HCT116 (cell line): ENCODE results near the gene TGFBR1. TPM values are rescaled to one million over a fixed set of nuclear protein-coding genes. Genes with fewer than 3 reads are reported as not detected.

Experiments
- ATAC-seq: fragments of 200-7000 bp; cut with Tn5 transposase; 2 replicates; pipeline ENCODE4 v1.9.1; 2020; ENCODE audit warnings: mild to moderate bottlenecking, moderate library complexity
- BruUV-seq: library from RNA; stranded (reverse); fragments of 400-500 nt; replicated peaks from 2 replicates; lab custom pipeline; 2021; lab: Mats Ljungman, UMichigan
- CTCF ChIA-PET: fragments of 300-600 bp; sonication (Branson Sonifier 250); formaldehyde crosslinking; loops from one replicate; lab custom pipeline; 2021; ENCODE audit warnings: antibody characterized with exemption; lab: Charles Lee
- POLR2A ChIA-PET: fragments of 300-600, 350-600 bp; sonication (Branson Sonifier 250); formaldehyde crosslinking; loops from one replicate; lab custom pipeline; 2021; ENCODE audit warnings: antibody characterized with exemption; lab: Charles Lee
- RAD21 ChIA-PET, 2 experiments: fragments of 300-600 bp; sonication (Branson Sonifier 250); formaldehyde crosslinking; loops; one replicate each; lab custom pipeline; 2023; ENCODE audit warnings: low total read pairs in 2 of 2; ENCODE audit not compliant: uncharacterized antibody in 2 of 2, unreplicated experiment in 2 of 2, low non-redundant PET in 1 of 2; lab: Charles Lee
- DNase-seq: peaks from one replicate; pipeline ENCODE4 v3.0.0-alpha.2; 2010; ENCODE audit warnings: low read depth, low spot score
- H2AFZ ChIP-seq: fragments of 200-600 bp; shearing (Covaris generic), sonication (generic); 2 replicates; pipeline ENCODE4 v1.6.1; 2017; ENCODE audit warnings: low read depth, mixed run types, mixed read lengths, antibody characterized with exemption, low read length; ENCODE audit not compliant: poor library complexity, severe bottlenecking
- H3K27ac ChIP-seq: 2 replicates; pipeline ENCODE4 v1.5.1; 2012; ENCODE audit warnings: low read depth, low read length
- H3K27me3 ChIP-seq: fragments of 200-600 bp; sonication (generic); 2 replicates; pipeline ENCODE4 v1.6.1; 2016; ENCODE audit warnings: mixed run types, low read length, mixed read lengths; ENCODE audit not compliant: insufficient read depth
- H3K36me3 ChIP-seq, 2 experiments: fragments of 200-500 bp in 1 of 2; fragments of 200-600 bp in 1 of 2; sonication (Bioruptor generic) in 1 of 2; sonication (generic) in 1 of 2; 2 replicates each; pipeline versions ENCODE4 v1.5.1 to v1.6.1; 2014 to 2016; ENCODE audit warnings: low read length in 2 of 2, inconsistent platforms in 1 of 2, mixed read lengths in 1 of 2, mixed run types in 1 of 2; ENCODE audit not compliant: insufficient read depth in 2 of 2, control insufficient read depth in 1 of 2
- H3K4me1 ChIP-seq, 2 experiments: fragments of 200-600 bp in 1 of 2; sonication (generic) in 1 of 2; 2 replicates each; pipeline versions ENCODE4 v1.5.1 to v1.6.1; 2012 to 2017; ENCODE audit warnings: low read length in 2 of 2, inconsistent platforms in 1 of 2, mild to moderate bottlenecking in 1 of 2, mixed read lengths in 1 of 2, mixed run types in 1 of 2, moderate library complexity in 1 of 2; ENCODE audit not compliant: insufficient read depth in 2 of 2, control insufficient read depth in 1 of 2
- H3K4me2 ChIP-seq: fragments of 200-600 bp; sonication (generic); 2 replicates; pipeline ENCODE4 v1.6.1; 2017; ENCODE audit warnings: mixed run types, low read length, mixed read lengths
- H3K4me3 ChIP-seq, 2 experiments: fragments of 200-600 bp in 1 of 2; sonication (generic) in 1 of 2; replicated peaks in 1 of 2; 2 replicates each; pipeline ENCODE4 v1.5.1; 2011 to 2016; ENCODE audit warnings: low read length in 2 of 2, control low read depth in 1 of 2, low read depth in 1 of 2, mild to moderate bottlenecking in 1 of 2, mixed read lengths in 1 of 2, mixed run types in 1 of 2
- H3K79me2 ChIP-seq: fragments of 200-600 bp; sonication (generic); 2 replicates; pipeline ENCODE4 v1.6.1; 2017; ENCODE audit warnings: mild to moderate bottlenecking, mixed run types, low read length, moderate library complexity, mixed read lengths; ENCODE audit not compliant: insufficient read depth
- H3K9ac ChIP-seq: fragments of 200-600 bp; sonication (generic); 2 replicates; pipeline ENCODE4 v1.6.1; 2016; ENCODE audit warnings: low read length, mixed read lengths
- H3K9me2 ChIP-seq: fragments of 200-600 bp; sonication (generic), shearing (Covaris generic); 2 replicates; pipeline ENCODE4 v1.6.1; 2017; ENCODE audit warnings: mixed run types, mild to moderate bottlenecking, moderate library complexity; ENCODE audit not compliant: insufficient read depth
- H3K9me3 ChIP-seq, 2 experiments: fragments of 200-500 bp in 1 of 2; fragments of 200-600 bp in 1 of 2; sonication (Bioruptor generic) in 1 of 2; sonication (generic) in 1 of 2; 2 replicates each; pipeline ENCODE4 v1.6.1; 2014 to 2017; ENCODE audit warnings: low read length in 2 of 2, mixed read lengths in 2 of 2, inconsistent platforms in 1 of 2, low read depth in 1 of 2, mild to moderate bottlenecking in 1 of 2, mixed run types in 1 of 2, moderate library complexity in 1 of 2; ENCODE audit not compliant: control insufficient read depth in 1 of 2, insufficient read depth in 1 of 2
- H4K20me1 ChIP-seq: fragments of 200-600 bp; sonication (generic), shearing (Covaris generic); 2 replicates; pipeline ENCODE4 v1.6.1; 2017; ENCODE audit warnings: mixed run types, mild to moderate bottlenecking, moderate library complexity; ENCODE audit not compliant: insufficient read depth
- CBX3 ChIP-seq: IDR thresholded peaks from 2 replicates; pipeline ENCODE4 v1.6.1; 2012; ENCODE audit warnings: low read depth
- CEBPB ChIP-seq: IDR thresholded peaks from 2 replicates; pipeline ENCODE4 v1.6.1; 2012; ENCODE audit warnings: low read depth
- EGR1 ChIP-seq: IDR thresholded peaks from 2 replicates; pipeline ENCODE4 v1.6.1; 2012; ENCODE audit warnings: low read depth
- ELF1 ChIP-seq: IDR thresholded peaks from 2 replicates; pipeline ENCODE4 v1.6.1; 2012; ENCODE audit warnings: low read depth, borderline replicate concordance
- EZH2 ChIP-seq: fragments of 200-600 bp; sonication (generic); IDR thresholded peaks from 2 replicates; pipeline ENCODE4 v1.6.1; 2017; ENCODE audit warnings: antibody characterized with exemption, mixed run types
- EZH2phosphoT487 ChIP-seq: fragments of 200-600 bp; IDR thresholded peaks from 2 replicates; pipeline ENCODE4 v1.6.1; 2018; ENCODE audit warnings: antibody characterized with exemption, borderline replicate concordance
- FOSL1 ChIP-seq: IDR thresholded peaks from 2 replicates; pipeline ENCODE4 v1.6.1; 2012; ENCODE audit warnings: low read depth
- JUND ChIP-seq: IDR thresholded peaks from 2 replicates; pipeline ENCODE4 v1.6.1; 2012
- RAD21 ChIP-seq: IDR thresholded peaks from 2 replicates; pipeline ENCODE4 v1.6.1; 2012; ENCODE audit warnings: low read depth, mild to moderate bottlenecking
- SIN3A ChIP-seq: IDR thresholded peaks from 2 replicates; pipeline ENCODE4 v1.6.1; 2012; ENCODE audit warnings: low read depth
- SP1 ChIP-seq: IDR thresholded peaks from 2 replicates; pipeline ENCODE4 v1.6.1; 2012; ENCODE audit warnings: low read depth
- SRF ChIP-seq: IDR thresholded peaks from 2 replicates; pipeline ENCODE4 v1.6.1; 2012; ENCODE audit warnings: low read depth
- YY1 ChIP-seq: IDR thresholded peaks from 2 replicates; pipeline ENCODE4 v1.6.1; 2011; ENCODE audit warnings: low read length, low read depth, moderate library complexity, mild to moderate bottlenecking; ENCODE audit not compliant: insufficient replicate concordance; ENCODE audit errors: extremely low read depth
- ZFX ChIP-seq: fragments of 450-650 bp; IDR thresholded peaks from 2 replicates; pipeline ENCODE4 v1.6.1; 2017
- intact Hi-C: fragments of 100-400 bp; cut with micrococcal nuclease; formaldehyde crosslinking; loops from 2 replicates; pipeline ENCODE4 v1.10.0; 2022
- total RNA-seq: library from RNA; stranded (reverse); gene quantifications from one replicate; pipeline ENCODE4 v1.2.1, GENCODE V29; 2021; ENCODE audit not compliant: unreplicated experiment
- TF ChIP-seq, protein P1 (sequence below): IDR thresholded peaks from 2 replicates; pipeline ENCODE4 v1.6.1; 2012; ENCODE audit warnings: low read depth
- TF ChIP-seq, protein P2 (sequence below): IDR thresholded peaks from 2 replicates; pipeline ENCODE4 v1.6.1; 2012
- TF ChIP-seq, protein P3 (sequence below): IDR thresholded peaks from 2 replicates; pipeline ENCODE4 v1.6.1; 2012
- TF ChIP-seq, protein P4 (sequence below), 3 experiments: fragments of 200-600 bp in 1 of 3; sonication (generic) in 1 of 3; IDR thresholded peaks in 2 of 3; conservative IDR thresholded peaks in 1 of 3; 2 replicates each; pipeline ENCODE4 v1.5.1; 2012 to 2017; ENCODE audit warnings: low read depth in 2 of 3, low read length in 2 of 3, antibody characterized with exemption in 1 of 3, borderline replicate concordance in 1 of 3, control low read depth in 1 of 3, mild to moderate bottlenecking in 1 of 3, mixed read lengths in 1 of 3, mixed run types in 1 of 3, moderate library complexity in 1 of 3; ENCODE audit not compliant: insufficient read depth in 1 of 3

Gene TGFBR1
- total RNA-seq, 1 experiment from 2014 or later: 26.6 TPM

DNA sequence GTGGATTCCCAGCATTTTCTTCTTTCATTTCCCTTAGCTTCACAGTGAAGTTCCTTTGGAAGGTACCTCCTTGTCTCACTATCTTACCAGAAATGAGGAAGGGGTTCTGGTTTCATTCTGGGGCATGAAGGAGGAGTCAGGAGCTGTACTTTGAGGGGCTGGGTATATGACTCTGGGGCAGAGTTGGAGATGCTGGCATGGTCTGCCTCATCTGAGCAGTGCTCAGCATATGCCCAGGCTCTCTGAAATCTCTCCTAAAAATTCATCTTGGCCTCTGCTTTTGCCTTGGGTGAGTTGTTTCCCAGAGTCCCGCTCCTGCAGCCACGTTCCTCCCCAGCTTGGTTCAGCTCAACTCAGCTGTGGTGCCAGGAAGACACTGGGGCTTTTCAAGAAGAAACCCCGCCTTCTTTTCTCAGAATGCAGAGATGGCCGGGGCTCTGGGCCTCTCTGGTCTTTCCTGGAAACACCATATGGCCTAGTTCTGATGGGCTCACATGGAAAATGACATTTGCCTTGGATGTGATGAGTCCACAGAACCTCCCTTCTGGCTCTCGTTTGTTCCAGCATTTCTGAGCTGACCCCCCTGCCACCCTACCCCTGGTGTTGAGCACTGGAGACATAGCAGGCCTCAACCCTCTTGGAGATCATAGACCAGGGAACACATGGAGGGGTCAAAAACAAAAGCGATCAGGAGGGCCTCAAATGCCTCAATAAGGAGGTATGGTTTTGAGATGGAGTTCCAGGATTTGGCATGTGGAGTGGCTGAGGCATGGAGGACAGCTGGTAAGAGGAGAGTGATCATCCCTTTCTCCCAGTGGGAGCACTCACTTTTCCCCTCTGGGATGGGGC lies 12.0 kb upstream of the TGFBR1 start:
- H3K27ac ChIP-seq: no peak overlapping the region
- intact Hi-C loops: no loop called here
- H3K9me2 ChIP-seq: no peaks in the 10 kb centered on the region
- H2AFZ ChIP-seq: no peak overlapping the region
- H3K79me2 ChIP-seq: no peaks in the 10 kb centered on the region
- DNase-seq: no peak
- peaks cover 0 to 3% of the 10 kb centered on the region in 2 experiments; a peak in 1 of 4 replicates for H3K9me3 ChIP-seq
- no peaks in the 10 kb centered on the region for H3K36me3 ChIP-seq
- no peak overlapping the region for H3K9ac ChIP-seq
- BruUV-seq: no TSS peak
- peaks cover 9% of the 10 kb centered on the region for H3K27me3 ChIP-seq
- no peak for ATAC-seq
- no peaks in the 10 kb centered on the region for H3K4me1 ChIP-seq
- no peak for TF ChIP-seq CBX3
- TF ChIP-seq, protein P1, sequence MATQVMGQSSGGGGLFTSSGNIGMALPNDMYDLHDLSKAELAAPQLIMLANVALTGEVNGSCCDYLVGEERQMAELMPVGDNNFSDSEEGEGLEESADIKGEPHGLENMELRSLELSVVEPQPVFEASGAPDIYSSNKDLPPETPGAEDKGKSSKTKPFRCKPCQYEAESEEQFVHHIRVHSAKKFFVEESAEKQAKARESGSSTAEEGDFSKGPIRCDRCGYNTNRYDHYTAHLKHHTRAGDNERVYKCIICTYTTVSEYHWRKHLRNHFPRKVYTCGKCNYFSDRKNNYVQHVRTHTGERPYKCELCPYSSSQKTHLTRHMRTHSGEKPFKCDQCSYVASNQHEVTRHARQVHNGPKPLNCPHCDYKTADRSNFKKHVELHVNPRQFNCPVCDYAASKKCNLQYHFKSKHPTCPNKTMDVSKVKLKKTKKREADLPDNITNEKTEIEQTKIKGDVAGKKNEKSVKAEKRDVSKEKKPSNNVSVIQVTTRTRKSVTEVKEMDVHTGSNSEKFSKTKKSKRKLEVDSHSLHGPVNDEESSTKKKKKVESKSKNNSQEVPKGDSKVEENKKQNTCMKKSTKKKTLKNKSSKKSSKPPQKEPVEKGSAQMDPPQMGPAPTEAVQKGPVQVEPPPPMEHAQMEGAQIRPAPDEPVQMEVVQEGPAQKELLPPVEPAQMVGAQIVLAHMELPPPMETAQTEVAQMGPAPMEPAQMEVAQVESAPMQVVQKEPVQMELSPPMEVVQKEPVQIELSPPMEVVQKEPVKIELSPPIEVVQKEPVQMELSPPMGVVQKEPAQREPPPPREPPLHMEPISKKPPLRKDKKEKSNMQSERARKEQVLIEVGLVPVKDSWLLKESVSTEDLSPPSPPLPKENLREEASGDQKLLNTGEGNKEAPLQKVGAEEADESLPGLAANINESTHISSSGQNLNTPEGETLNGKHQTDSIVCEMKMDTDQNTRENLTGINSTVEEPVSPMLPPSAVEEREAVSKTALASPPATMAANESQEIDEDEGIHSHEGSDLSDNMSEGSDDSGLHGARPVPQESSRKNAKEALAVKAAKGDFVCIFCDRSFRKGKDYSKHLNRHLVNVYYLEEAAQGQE: no peak
- no peak for TF ChIP-seq EZH2
- no peak for TF ChIP-seq ELF1
- TF ChIP-seq EGR1: no peak
- no peak for TF ChIP-seq RAD21
- TF ChIP-seq SP1: no peak
- TF ChIP-seq YY1: no peak
- TF ChIP-seq, protein P2, sequence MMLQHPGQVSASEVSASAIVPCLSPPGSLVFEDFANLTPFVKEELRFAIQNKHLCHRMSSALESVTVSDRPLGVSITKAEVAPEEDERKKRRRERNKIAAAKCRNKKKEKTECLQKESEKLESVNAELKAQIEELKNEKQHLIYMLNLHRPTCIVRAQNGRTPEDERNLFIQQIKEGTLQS: no peak
- no peak for TF ChIP-seq JUND
- TF ChIP-seq, protein P3, sequence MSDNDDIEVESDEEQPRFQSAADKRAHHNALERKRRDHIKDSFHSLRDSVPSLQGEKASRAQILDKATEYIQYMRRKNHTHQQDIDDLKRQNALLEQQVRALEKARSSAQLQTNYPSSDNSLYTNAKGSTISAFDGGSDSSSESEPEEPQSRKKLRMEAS: no peak
- TF ChIP-seq EZH2phosphoT487: no peak
- TF ChIP-seq SRF: no peak
- TF ChIP-seq ZFX: no peak
- no peak for TF ChIP-seq FOSL1
- TF ChIP-seq, protein P4, sequence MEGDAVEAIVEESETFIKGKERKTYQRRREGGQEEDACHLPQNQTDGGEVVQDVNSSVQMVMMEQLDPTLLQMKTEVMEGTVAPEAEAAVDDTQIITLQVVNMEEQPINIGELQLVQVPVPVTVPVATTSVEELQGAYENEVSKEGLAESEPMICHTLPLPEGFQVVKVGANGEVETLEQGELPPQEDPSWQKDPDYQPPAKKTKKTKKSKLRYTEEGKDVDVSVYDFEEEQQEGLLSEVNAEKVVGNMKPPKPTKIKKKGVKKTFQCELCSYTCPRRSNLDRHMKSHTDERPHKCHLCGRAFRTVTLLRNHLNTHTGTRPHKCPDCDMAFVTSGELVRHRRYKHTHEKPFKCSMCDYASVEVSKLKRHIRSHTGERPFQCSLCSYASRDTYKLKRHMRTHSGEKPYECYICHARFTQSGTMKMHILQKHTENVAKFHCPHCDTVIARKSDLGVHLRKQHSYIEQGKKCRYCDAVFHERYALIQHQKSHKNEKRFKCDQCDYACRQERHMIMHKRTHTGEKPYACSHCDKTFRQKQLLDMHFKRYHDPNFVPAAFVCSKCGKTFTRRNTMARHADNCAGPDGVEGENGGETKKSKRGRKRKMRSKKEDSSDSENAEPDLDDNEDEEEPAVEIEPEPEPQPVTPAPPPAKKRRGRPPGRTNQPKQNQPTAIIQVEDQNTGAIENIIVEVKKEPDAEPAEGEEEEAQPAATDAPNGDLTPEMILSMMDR (IDR thresholded peaks at IDR 0.05 in 2 of 3, conservative IDR thresholded peaks at IDR 0.05 in 1 of 3; ENCODE audit: borderline replicate concordance in 1 of 3, insufficient read depth in 1 of 3, low read depth in 2 of 3, low read length in 2 of 3): no peak
- TF ChIP-seq CEBPB: no peak
- no peak for TF ChIP-seq SIN3A
- ChIA-PET CTCF (no interaction called here), RAD21 (no interaction called here), POLR2A (no interaction called here)
- no peaks in the 10 kb centered on the region for H4K20me1 ChIP-seq
- no peak overlapping the region for H3K4me3 ChIP-seq
- no peak overlapping the region for H3K4me2 ChIP-seq
